HepG2 (cell line): ENCODE measurements around the gene VARS2. TPM values are rescaled to one million over a fixed set of nuclear protein-coding genes. Genes with fewer than 3 reads are reported as not detected.

Experiments
- ATAC-seq: fragments of 200-7000 bp; cut with Tn5 transposase; 3 replicates; pipeline ENCODE4 v1.9.1; 2020; ENCODE audit warnings: mild to moderate bottlenecking, moderate library complexity
- BruUV-seq: library from RNA; stranded (reverse); fragments of 400-500 nt; replicated peaks from 2 replicates; lab custom pipeline; 2021; lab: Mats Ljungman, UMichigan
- CTCF ChIA-PET: fragments of 300-600 bp; formaldehyde crosslinking; extraction: SDS; loops from one replicate; lab custom pipeline; 2021; ENCODE audit warnings: low total read pairs, inconsistent platforms, low intra/inter-chr PET ratio; lab: Yijun Ruan, JAX
- POLR2A ChIA-PET: fragments of 350-600 bp; sonication (Branson Sonifier 250); formaldehyde crosslinking; loops from one replicate; lab custom pipeline; 2020; ENCODE audit warnings: antibody characterized with exemption, inconsistent platforms; lab: Yijun Ruan, JAX
- DNase-seq: peaks from one replicate; pipeline ENCODE4 v3.0.0-alpha.2; 2015; ENCODE audit warnings: low spot score
- FAIRE-seq: peaks from 3 replicates; lab custom pipeline; 2011; peaks lifted over from hg19 to GRCh38; lab: Jason Lieb, UNC
- H2AFZ ChIP-seq: one replicate; pipeline ENCODE4 v1.6.1; 2011; ENCODE audit warnings: low read length, inconsistent platforms
- H3K27ac ChIP-seq: fragments of 300-600 bp; 3 replicates; pipeline ENCODE4 v1.8.0; 2011; ENCODE audit warnings: mixed run types, mild to moderate bottlenecking, mixed read lengths, low read length, inconsistent platforms; ENCODE audit not compliant: insufficient read depth; ENCODE audit errors: extremely low read length
- H3K27me3 ChIP-seq, 2 experiments: fragments of 200-600 bp in 1 of 2; 2 replicates in 1 of 2; 3 replicates in 1 of 2; pipeline versions ENCODE4 v1.6.0 to v1.8.0; 2011; ENCODE audit warnings: low read length in 2 of 2, mild to moderate bottlenecking in 2 of 2, moderate library complexity in 2 of 2, inconsistent platforms in 1 of 2; ENCODE audit not compliant: insufficient read depth in 2 of 2, control insufficient read depth in 1 of 2
- H3K36me3 ChIP-seq, 2 experiments: fragments of 200-600 bp in 1 of 2; replicated peaks in 1 of 2; 2 replicates in 1 of 2; 3 replicates in 1 of 2; pipeline versions ENCODE4 v1.5.1 to v1.8.0; 2011; ENCODE audit warnings: low read length in 2 of 2, inconsistent platforms in 1 of 2; ENCODE audit not compliant: insufficient read depth in 2 of 2, control insufficient read depth in 1 of 2
- H3K4me1 ChIP-seq: 2 replicates; pipeline ENCODE4 v1.5.1; 2012; ENCODE audit warnings: low read length, inconsistent platforms; ENCODE audit not compliant: insufficient read depth
- H3K4me2 ChIP-seq: 2 replicates; pipeline ENCODE4 v1.6.0; 2011; ENCODE audit warnings: low read depth, low read length, inconsistent platforms
- H3K4me3 ChIP-seq, 3 experiments: fragments of 200-600 bp in 1 of 3; sonication (generic), shearing (Covaris generic) in 1 of 3; replicated peaks in 1 of 3; 2 replicates each; pipeline ENCODE4 v1.5.1; 2011 to 2016; ENCODE audit warnings: low read length in 3 of 3, inconsistent platforms in 2 of 3, low read depth in 2 of 3, mild to moderate bottlenecking in 2 of 3, control low read depth in 1 of 3, mixed read lengths in 1 of 3; ENCODE audit not compliant: insufficient read depth in 1 of 3
- H3K79me2 ChIP-seq: one replicate; pipeline ENCODE4 v1.6.1; 2011; ENCODE audit warnings: low read length, inconsistent platforms; ENCODE audit not compliant: insufficient read depth
- H3K9ac ChIP-seq: 2 replicates; pipeline ENCODE4 v1.6.0; 2011; ENCODE audit warnings: mild to moderate bottlenecking, low read depth, low read length, inconsistent platforms; ENCODE audit not compliant: insufficient read depth
- H3K9me3 ChIP-seq: 2 replicates; pipeline ENCODE4 v1.5.1; 2012; ENCODE audit warnings: mild to moderate bottlenecking, low read length
- H4K20me1 ChIP-seq: 2 replicates; pipeline ENCODE4 v1.6.0; 2011; ENCODE audit warnings: inconsistent platforms, mild to moderate bottlenecking, low read length, moderate library complexity; ENCODE audit not compliant: insufficient read depth
- ARHGAP35 ChIP-seq: sonication (generic); formaldehyde crosslinking; IDR thresholded peaks from 2 replicates; pipeline ENCODE4 v1.9.0; 2022; ENCODE audit warnings: mild to moderate bottlenecking, inconsistent platforms, moderate library complexity, missing genetic modification reagents, borderline replicate concordance
- HOXA5 ChIP-seq: sonication (generic); formaldehyde crosslinking; IDR thresholded peaks from 2 replicates; pipeline ENCODE4 v1.4.0; 2020; ENCODE audit warnings: missing genetic modification reagents
- MAFG ChIP-seq: sonication (generic); formaldehyde crosslinking; IDR thresholded peaks from 2 replicates; pipeline ENCODE4 v1.5.1; 2020; ENCODE audit warnings: mild to moderate bottlenecking, missing genetic modification reagents
- PRMT3 ChIP-seq: sonication (generic); formaldehyde crosslinking; IDR thresholded peaks from 2 replicates; pipeline ENCODE4 v1.8.1; 2022; ENCODE audit warnings: low read depth, mild to moderate bottlenecking, moderate library complexity, missing genetic modification reagents, borderline replicate concordance
- SIN3A ChIP-seq: IDR thresholded peaks from 2 replicates; pipeline ENCODE4 v1.6.1; 2011; ENCODE audit warnings: low read depth, mild to moderate bottlenecking, control low read depth, low read length, borderline replicate concordance
- TARDBP ChIP-seq: sonication (generic); formaldehyde crosslinking; IDR thresholded peaks from 2 replicates; pipeline ENCODE4 v1.8.0; 2022; ENCODE audit warnings: mild to moderate bottlenecking, missing genetic modification reagents
- ZNF33B ChIP-seq: sonication (generic); formaldehyde crosslinking; IDR thresholded peaks from 2 replicates; pipeline ENCODE4 v1.5.1; 2020; ENCODE audit warnings: mild to moderate bottlenecking, missing genetic modification reagents
- ZNF382 ChIP-seq: sonication (generic); formaldehyde crosslinking; IDR thresholded peaks from 2 replicates; pipeline ENCODE4 v1.5.0; 2020; ENCODE audit warnings: missing genetic modification reagents, mild to moderate bottlenecking, borderline replicate concordance
- ZNF484 ChIP-seq: sonication (generic); formaldehyde crosslinking; IDR thresholded peaks from 2 replicates; pipeline ENCODE4 v1.5.1; 2020; ENCODE audit warnings: mild to moderate bottlenecking, low read depth, missing genetic modification reagents, borderline replicate concordance
- ZNF547 ChIP-seq: sonication (generic); formaldehyde crosslinking; IDR thresholded peaks from 2 replicates; pipeline ENCODE4 v1.5.1; 2020; ENCODE audit warnings: mild to moderate bottlenecking, missing genetic modification reagents
- ZNF672 ChIP-seq: sonication (generic); formaldehyde crosslinking; IDR thresholded peaks from 2 replicates; pipeline ENCODE4 v1.8.1; 2022; ENCODE audit warnings: missing genetic modification reagents
- ZNF768 ChIP-seq: sonication (generic); formaldehyde crosslinking; IDR thresholded peaks from 2 replicates; pipeline ENCODE4 v1.4.0; 2020; ENCODE audit warnings: missing genetic modification reagents
- ZSCAN12 ChIP-seq: sonication (generic); formaldehyde crosslinking; IDR thresholded peaks from 2 replicates; pipeline ENCODE4 v1.9.0; 2021; ENCODE audit warnings: mild to moderate bottlenecking, missing genetic modification reagents
- WGBS: methylation state at CpG from one replicate; pipeline ENCODE4 v1.1.6; 2017; ENCODE audit warnings: low lambda C conversion rate; 5-methylcytosine and 5-hydroxymethylcytosine counted together
- in situ Hi-C: cut with HindIII; loops from 2 replicates; pipeline ENCODE4 v1.10.0; 2017; ENCODE audit warnings: low pct_unique_long_range_greater_than_20kb; ENCODE audit not compliant: extremely low pct_ligation_motif_present
- intact Hi-C: fragments of 100-400 bp; cut with micrococcal nuclease; formaldehyde crosslinking; loops from one replicate; pipeline ENCODE4 v1.10.0; 2022; ENCODE audit not compliant: unreplicated experiment
- polyA plus RNA-seq, 8 experiments: library from polyadenylated mRNA; depleted of rRNA in 3 of 8; stranded (reverse) in 7 of 8; unstranded in 1 of 8; fragments of >200 nt; fragmentation: Illumina TruSeq in 4 of 8; extraction: Trizol in 4 of 8; gene quantifications; 2 replicates each; pipeline versions ENCODE4 v1.2.1 to v1.2.3, GENCODE V29; 2011 to 2016; ENCODE audit warnings: low read depth in 4 of 8, missing spikeins in 1 of 8, mixed read lengths in 1 of 8; ENCODE audit not compliant: insufficient read depth in 1 of 8
- total RNA-seq, 5 experiments: library from RNA; depleted of rRNA; stranded (reverse); fragments of >200 nt; fragmentation: Illumina TruSeq; extraction: Trizol; gene quantifications; 2 replicates each; pipeline ENCODE4 v1.2.3, GENCODE V29; 2016; ENCODE audit warnings: low read depth in 1 of 5
- TF ChIP-seq, protein P1 (sequence below): sonication (generic); formaldehyde crosslinking; IDR thresholded peaks from 2 replicates; pipeline ENCODE4 v1.4.0; 2020; ENCODE audit warnings: missing genetic modification reagents
- TF ChIP-seq, protein P2 (sequence below): sonication (generic); formaldehyde crosslinking; IDR thresholded peaks from 2 replicates; pipeline ENCODE4 v1.8.1; 2022; ENCODE audit warnings: mild to moderate bottlenecking, missing genetic modification reagents
- TF ChIP-seq, protein P3 (sequence below): sonication (generic); formaldehyde crosslinking; conservative IDR thresholded peaks from 2 replicates; pipeline ENCODE4 v1.4.0; 2020; ENCODE audit warnings: missing genetic modification reagents

VARS2 gene
- total and polyA plus RNA-seq, 2 of the 13 experiments (the other 11 are each of a cell fraction or from before 2014, with no cell fraction given): 61.8 to 71.8 TPM

DNA sequence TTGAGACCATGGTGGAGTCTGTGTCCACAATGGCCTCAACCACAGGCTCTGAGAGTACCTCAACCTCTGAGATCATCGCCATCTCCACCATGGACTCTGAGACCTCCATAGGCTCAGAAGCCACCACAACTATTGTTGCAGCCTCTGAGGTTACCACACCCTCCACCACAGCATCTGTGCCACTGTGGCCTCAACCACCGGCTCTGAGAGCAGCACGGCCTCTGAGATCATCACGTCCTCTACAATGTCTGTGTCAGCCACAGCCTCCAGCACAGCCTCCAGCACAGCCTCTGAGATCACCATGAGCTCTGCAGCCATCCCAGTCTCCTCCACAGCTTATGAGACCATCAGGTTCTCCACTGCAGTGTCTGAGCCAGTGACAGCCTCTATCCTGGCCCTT, 50.0 kb downstream of the VARS2 start:
- POLR2A ChIA-PET: no interaction called here
- intact Hi-C loops (no loop called here), in situ Hi-C loops (no loop called here)
- Histone ChIP-seq H3K79me2 (no peaks in the 10 kb centered on the region), H3K36me3 (no peaks in the 10 kb centered on the region), H3K27ac (no peak overlapping the region), H4K20me1 (no peaks in the 10 kb centered on the region), H3K4me2 (no peak overlapping the region), H3K4me1 (peaks cover 14% of the 10 kb centered on the region), H3K4me3 (no peak overlapping the region), H3K9ac (no peak overlapping the region), H3K9me3 (no peaks in the 10 kb centered on the region), H3K27me3 (no peaks in the 10 kb centered on the region), H2AFZ (no peak overlapping the region)
- FAIRE-seq (no peak), DNase-seq (no peak), ATAC-seq (peak; percentile 38; the same call in 1 of the 3 replicates)
- 51% methylated on average over 4 of the region's 4 CpGs for WGBS
- CTCF ChIA-PET: no interaction called here
- no TSS peak for BruUV-seq
- TF ChIP-seq ZNF672: no peak
- no peak for TF ChIP-seq TARDBP (CRISPR knock-in tag)
- TF ChIP-seq HOXA5 (CRISPR knock-in tag): no peak
- TF ChIP-seq ZNF547 (CRISPR knock-in tag): no peak

DNA sequence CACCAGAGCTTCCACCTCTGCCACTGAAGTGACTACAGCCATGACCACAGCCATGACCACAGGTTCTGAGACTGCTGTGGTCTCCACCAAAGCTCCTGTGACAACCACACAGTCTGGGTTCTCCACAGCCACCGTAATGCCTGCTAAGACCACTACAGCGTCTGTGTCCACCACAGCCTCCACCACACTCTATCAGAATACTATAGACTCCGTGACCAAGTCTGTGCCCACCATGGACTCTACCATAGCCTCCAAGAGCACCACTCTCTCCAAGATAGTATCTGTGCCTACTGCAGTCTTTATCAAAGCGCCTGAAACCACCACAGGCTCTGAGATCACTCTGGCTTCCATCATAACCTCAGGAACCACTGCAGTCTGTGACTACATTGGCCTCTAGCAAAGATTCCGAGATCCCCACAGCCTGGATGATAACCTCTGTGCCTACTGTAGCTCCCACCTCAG, 51.1 kb downstream of the VARS2 start:
- no peak overlapping the region for H3K27ac ChIP-seq
- ATAC-seq (peak; percentile 18; the same call in 1 of the 3 replicates), FAIRE-seq (no peak), DNase-seq (no peak)
- H3K9me3 ChIP-seq: no peaks in the 10 kb centered on the region
- H3K4me3 ChIP-seq: no peak overlapping the region
- H3K36me3 ChIP-seq: no peaks in the 10 kb centered on the region
- ChIA-PET POLR2A (no interaction called here), CTCF (no interaction called here)
- H4K20me1 ChIP-seq: no peaks in the 10 kb centered on the region
- 14% methylated on average over 5 of the region's 5 CpGs for WGBS
- H2AFZ ChIP-seq: no peak overlapping the region
- in situ Hi-C loops: no loop called here
- no peaks in the 10 kb centered on the region for H3K79me2 ChIP-seq
- intact Hi-C loops: no loop called here
- H3K4me2 ChIP-seq: no peak overlapping the region
- H3K4me1 ChIP-seq: peaks cover 14% of the 10 kb centered on the region
- H3K27me3 ChIP-seq: no peaks in the 10 kb centered on the region
- H3K9ac ChIP-seq: no peak overlapping the region
- BruUV-seq: no TSS peak
- TF ChIP-seq ZNF768 (no peak), ZSCAN12 (CRISPR knock-in tag) (no peak), SIN3A (no peak), ARHGAP35 (no peak), ZNF33B (no peak), MAFG (CRISPR knock-in tag) (no peak), ZNF382 (CRISPR knock-in tag) (no peak), PRMT3 (CRISPR knock-in tag) (no peak), ZNF484 (CRISPR knock-in tag) (no peak)
- TF ChIP-seq, protein P1, sequence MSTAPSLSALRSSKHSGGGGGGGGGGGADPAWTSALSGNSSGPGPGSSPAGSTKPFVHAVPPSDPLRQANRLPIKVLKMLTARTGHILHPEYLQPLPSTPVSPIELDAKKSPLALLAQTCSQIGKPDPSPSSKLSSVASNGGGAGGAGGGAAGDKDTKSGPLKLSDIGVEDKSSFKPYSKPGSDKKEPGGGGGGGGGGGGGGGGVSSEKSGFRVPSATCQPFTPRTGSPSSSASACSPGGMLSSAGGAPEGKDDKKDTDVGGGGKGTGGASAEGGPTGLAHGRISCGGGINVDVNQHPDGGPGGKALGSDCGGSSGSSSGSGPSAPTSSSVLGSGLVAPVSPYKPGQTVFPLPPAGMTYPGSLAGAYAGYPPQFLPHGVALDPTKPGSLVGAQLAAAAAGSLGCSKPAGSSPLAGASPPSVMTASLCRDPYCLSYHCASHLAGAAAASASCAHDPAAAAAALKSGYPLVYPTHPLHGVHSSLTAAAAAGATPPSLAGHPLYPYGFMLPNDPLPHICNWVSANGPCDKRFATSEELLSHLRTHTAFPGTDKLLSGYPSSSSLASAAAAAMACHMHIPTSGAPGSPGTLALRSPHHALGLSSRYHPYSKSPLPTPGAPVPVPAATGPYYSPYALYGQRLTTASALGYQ (CRISPR knock-in tag): no peak
- TF ChIP-seq, protein P2, sequence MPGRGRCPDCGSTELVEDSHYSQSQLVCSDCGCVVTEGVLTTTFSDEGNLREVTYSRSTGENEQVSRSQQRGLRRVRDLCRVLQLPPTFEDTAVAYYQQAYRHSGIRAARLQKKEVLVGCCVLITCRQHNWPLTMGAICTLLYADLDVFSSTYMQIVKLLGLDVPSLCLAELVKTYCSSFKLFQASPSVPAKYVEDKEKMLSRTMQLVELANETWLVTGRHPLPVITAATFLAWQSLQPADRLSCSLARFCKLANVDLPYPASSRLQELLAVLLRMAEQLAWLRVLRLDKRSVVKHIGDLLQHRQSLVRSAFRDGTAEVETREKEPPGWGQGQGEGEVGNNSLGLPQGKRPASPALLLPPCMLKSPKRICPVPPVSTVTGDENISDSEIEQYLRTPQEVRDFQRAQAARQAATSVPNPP (CRISPR knock-in tag): no peak
- TF ChIP-seq, protein P3, sequence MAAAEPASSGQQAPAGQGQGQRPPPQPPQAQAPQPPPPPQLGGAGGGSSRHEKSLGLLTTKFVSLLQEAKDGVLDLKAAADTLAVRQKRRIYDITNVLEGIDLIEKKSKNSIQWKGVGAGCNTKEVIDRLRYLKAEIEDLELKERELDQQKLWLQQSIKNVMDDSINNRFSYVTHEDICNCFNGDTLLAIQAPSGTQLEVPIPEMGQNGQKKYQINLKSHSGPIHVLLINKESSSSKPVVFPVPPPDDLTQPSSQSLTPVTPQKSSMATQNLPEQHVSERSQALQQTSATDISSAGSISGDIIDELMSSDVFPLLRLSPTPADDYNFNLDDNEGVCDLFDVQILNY: no peak
